ENCODE data around the gene MARCO. TPM values are rescaled to one million over a fixed set of nuclear protein-coding genes. Genes with fewer than 3 reads are reported as not detected.

Gene MARCO
- total and polyA plus RNA-seq, 4 donors, result 21.8 to 113 (median 61.6) TPM

DNA sequence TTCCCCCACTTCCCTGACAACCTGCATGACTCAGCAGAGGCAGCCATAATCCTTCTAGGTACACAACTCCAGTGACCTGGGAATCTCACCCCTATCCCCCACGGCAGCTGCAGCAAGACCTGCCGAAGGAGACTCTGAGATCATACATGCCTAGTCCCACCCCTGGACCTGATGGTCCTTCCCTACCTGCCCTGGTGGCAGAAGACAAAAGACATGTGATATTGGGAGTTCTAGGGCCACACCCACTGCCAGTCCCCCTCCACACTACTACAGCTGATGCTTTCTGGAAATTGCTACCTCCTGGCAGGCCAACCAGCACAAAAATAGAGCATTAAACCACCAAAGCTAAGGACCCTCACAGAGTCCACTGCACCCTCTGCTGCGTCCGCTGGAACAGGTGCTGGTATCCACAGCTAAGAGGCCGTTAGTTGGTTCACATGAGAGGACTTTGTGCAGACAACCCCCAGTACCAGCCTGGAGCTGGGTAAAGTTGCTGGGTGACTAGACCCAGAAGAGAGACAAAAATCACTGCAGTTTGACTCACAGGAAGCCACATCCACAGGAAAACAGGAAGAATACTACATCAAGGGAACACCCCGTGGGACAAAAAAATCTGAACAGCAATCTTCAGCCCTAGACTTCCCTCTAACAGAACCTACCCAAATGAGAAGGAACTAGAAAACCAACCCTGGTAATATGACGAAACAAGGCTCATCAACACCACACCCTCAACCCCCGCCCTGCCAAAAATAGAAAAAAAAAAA lies 12.5 kb downstream of the MARCO start:
- TF ChIP-seq HNF4A (conservative IDR thresholded peaks at IDR 0.05) (no peak), TAF1 (conservative IDR thresholded peaks at IDR 0.05) (no peak), HNF4G (IDR thresholded peaks at IDR 0.05) (no peak), RAD21 (IDR thresholded peaks at IDR 0.05) (no peak), FOXA2 (IDR thresholded peaks at IDR 0.05) (no peak), RXRA (IDR thresholded peaks at IDR 0.05) (no peak), EGR1 (IDR thresholded peaks at IDR 0.05; ENCODE audit: low read depth in 2 of 2) (no peak), FOXA1 (IDR thresholded peaks at IDR 0.05) (no peak), SP1 (IDR thresholded peaks at IDR 0.05) (no peak), JUND (IDR thresholded peaks at IDR 0.05) (no peak), YY1 (IDR thresholded peaks at IDR 0.05) (no peak)
- TF ChIP-seq, protein P1, sequence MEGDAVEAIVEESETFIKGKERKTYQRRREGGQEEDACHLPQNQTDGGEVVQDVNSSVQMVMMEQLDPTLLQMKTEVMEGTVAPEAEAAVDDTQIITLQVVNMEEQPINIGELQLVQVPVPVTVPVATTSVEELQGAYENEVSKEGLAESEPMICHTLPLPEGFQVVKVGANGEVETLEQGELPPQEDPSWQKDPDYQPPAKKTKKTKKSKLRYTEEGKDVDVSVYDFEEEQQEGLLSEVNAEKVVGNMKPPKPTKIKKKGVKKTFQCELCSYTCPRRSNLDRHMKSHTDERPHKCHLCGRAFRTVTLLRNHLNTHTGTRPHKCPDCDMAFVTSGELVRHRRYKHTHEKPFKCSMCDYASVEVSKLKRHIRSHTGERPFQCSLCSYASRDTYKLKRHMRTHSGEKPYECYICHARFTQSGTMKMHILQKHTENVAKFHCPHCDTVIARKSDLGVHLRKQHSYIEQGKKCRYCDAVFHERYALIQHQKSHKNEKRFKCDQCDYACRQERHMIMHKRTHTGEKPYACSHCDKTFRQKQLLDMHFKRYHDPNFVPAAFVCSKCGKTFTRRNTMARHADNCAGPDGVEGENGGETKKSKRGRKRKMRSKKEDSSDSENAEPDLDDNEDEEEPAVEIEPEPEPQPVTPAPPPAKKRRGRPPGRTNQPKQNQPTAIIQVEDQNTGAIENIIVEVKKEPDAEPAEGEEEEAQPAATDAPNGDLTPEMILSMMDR (IDR thresholded peaks at IDR 0.05; ENCODE audit: low read depth, low read length, missing input control), result no peak
- TF ChIP-seq, protein P2, sequence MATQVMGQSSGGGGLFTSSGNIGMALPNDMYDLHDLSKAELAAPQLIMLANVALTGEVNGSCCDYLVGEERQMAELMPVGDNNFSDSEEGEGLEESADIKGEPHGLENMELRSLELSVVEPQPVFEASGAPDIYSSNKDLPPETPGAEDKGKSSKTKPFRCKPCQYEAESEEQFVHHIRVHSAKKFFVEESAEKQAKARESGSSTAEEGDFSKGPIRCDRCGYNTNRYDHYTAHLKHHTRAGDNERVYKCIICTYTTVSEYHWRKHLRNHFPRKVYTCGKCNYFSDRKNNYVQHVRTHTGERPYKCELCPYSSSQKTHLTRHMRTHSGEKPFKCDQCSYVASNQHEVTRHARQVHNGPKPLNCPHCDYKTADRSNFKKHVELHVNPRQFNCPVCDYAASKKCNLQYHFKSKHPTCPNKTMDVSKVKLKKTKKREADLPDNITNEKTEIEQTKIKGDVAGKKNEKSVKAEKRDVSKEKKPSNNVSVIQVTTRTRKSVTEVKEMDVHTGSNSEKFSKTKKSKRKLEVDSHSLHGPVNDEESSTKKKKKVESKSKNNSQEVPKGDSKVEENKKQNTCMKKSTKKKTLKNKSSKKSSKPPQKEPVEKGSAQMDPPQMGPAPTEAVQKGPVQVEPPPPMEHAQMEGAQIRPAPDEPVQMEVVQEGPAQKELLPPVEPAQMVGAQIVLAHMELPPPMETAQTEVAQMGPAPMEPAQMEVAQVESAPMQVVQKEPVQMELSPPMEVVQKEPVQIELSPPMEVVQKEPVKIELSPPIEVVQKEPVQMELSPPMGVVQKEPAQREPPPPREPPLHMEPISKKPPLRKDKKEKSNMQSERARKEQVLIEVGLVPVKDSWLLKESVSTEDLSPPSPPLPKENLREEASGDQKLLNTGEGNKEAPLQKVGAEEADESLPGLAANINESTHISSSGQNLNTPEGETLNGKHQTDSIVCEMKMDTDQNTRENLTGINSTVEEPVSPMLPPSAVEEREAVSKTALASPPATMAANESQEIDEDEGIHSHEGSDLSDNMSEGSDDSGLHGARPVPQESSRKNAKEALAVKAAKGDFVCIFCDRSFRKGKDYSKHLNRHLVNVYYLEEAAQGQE (IDR thresholded peaks at IDR 0.05), result no peak
- TF ChIP-seq, protein P3, sequence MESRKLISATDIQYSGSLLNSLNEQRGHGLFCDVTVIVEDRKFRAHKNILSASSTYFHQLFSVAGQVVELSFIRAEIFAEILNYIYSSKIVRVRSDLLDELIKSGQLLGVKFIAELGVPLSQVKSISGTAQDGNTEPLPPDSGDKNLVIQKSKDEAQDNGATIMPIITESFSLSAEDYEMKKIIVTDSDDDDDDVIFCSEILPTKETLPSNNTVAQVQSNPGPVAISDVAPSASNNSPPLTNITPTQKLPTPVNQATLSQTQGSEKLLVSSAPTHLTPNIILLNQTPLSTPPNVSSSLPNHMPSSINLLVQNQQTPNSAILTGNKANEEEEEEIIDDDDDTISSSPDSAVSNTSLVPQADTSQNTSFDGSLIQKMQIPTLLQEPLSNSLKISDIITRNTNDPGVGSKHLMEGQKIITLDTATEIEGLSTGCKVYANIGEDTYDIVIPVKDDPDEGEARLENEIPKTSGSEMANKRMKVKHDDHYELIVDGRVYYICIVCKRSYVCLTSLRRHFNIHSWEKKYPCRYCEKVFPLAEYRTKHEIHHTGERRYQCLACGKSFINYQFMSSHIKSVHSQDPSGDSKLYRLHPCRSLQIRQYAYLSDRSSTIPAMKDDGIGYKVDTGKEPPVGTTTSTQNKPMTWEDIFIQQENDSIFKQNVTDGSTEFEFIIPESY (IDR thresholded peaks at IDR 0.05), result no peak
- TF ChIP-seq, protein P4, sequence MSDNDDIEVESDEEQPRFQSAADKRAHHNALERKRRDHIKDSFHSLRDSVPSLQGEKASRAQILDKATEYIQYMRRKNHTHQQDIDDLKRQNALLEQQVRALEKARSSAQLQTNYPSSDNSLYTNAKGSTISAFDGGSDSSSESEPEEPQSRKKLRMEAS (IDR thresholded peaks at IDR 0.05), result no peak
- 72% methylated on average over 8 of the region's 8 CpGs for WGBS
- no peak overlapping the region for H3K9ac ChIP-seq (ENCODE audit: low read depth in 1 of 2, low read length in 2 of 2)
- no peaks in the 10 kb centered on the region for H3K27me3 ChIP-seq (ENCODE audit: control insufficient read depth in 4 of 4, insufficient read depth in 4 of 4, low read length in 3 of 4)
- no peak overlapping the region for H3K4me3 ChIP-seq (ENCODE audit: low read depth in 1 of 3, low read length in 3 of 3)
- no peak overlapping the region for H3K27ac ChIP-seq (ENCODE audit: low read depth in 1 of 2, low read length in 2 of 2)
- no peaks in the 10 kb centered on the region for H3K4me1 ChIP-seq (ENCODE audit: control insufficient read depth in 4 of 4, insufficient read depth in 4 of 4, low read length in 3 of 4)
- DNase-seq (ENCODE audit: low spot score), result no peak
- peaks cover 0 to 2% (median 0%) of the 10 kb centered on the region in 4 donors for H3K9me3 ChIP-seq (ENCODE audit: control insufficient read depth in 4 of 4, low read length in 3 of 4)
- no peaks in the 10 kb centered on the region for H3K36me3 ChIP-seq (ENCODE audit: control insufficient read depth in 4 of 4, insufficient read depth in 3 of 4, low read depth in 1 of 4, low read length in 3 of 4)

DNA sequence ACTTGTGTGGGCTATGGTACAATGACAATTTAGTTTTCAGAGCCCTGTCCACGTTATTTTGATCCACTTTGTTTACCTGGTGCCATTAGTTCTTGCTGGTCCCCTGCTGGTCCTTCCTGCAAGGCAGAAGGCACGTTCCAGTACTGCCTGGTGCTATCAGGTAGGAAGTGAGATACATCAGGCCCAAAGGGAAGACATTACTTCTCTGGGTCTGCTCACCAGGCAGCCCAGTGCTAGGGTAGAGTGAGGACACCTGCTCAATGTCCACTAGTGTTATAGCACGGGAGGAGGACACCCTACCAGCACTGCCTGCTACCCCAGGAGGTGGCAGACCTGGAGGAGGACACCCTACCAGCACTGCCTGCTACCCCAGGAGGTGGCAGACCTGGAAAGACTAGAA lies 23.7 kb downstream of the MARCO start:
- H3K4me3 ChIP-seq (ENCODE audit: low read depth in 1 of 3, low read length in 3 of 3), result no peak overlapping the region
- H3K36me3 ChIP-seq (ENCODE audit: control insufficient read depth in 4 of 4, insufficient read depth in 3 of 4, low read depth in 1 of 4, low read length in 3 of 4), result no peaks in the 10 kb centered on the region
- H3K9me3 ChIP-seq (ENCODE audit: control insufficient read depth in 4 of 4, low read length in 3 of 4), result no peaks in the 10 kb centered on the region
- H3K4me1 ChIP-seq (ENCODE audit: control insufficient read depth in 4 of 4, insufficient read depth in 4 of 4, low read length in 3 of 4), result no peaks in the 10 kb centered on the region
- H3K27ac ChIP-seq (ENCODE audit: low read depth in 1 of 2, low read length in 2 of 2), result no peak overlapping the region
- no peak overlapping the region for H3K9ac ChIP-seq (ENCODE audit: low read depth in 1 of 2, low read length in 2 of 2)
- no peaks in the 10 kb centered on the region for H3K27me3 ChIP-seq (ENCODE audit: control insufficient read depth in 4 of 4, insufficient read depth in 4 of 4, low read length in 3 of 4)
- 54% methylated on average over 3 of the region's 3 CpGs for WGBS
- no peak for DNase-seq (ENCODE audit: low spot score)
- TF ChIP-seq FOXA2 (IDR thresholded peaks at IDR 0.05), result no peak
- TF ChIP-seq SP1 (IDR thresholded peaks at IDR 0.05), result no peak
- no peak for TF ChIP-seq RAD21 (IDR thresholded peaks at IDR 0.05)
- TF ChIP-seq, protein P3 (IDR thresholded peaks at IDR 0.05), result no peak
- TF ChIP-seq YY1 (IDR thresholded peaks at IDR 0.05), result no peak
- TF ChIP-seq, protein P1 (IDR thresholded peaks at IDR 0.05; ENCODE audit: low read depth, low read length, missing input control), result no peak
